Stomach smooth muscle (tissue), 2 donors: ENCODE data around the gene TPM2.

ENCODE experiments used
- H3K27ac ChIP-seq: one replicate; pipeline ENCODE4 v1.7.0; 2013; ENCODE audit warnings: mild to moderate bottlenecking, low read length, inconsistent platforms
- H3K27me3 ChIP-seq, 2 donors: one replicate each; pipeline ENCODE4 v1.7.0; 2013; ENCODE audit warnings: low read length in 2 of 2; ENCODE audit not compliant: insufficient read depth in 2 of 2, control insufficient read depth in 1 of 2
- H3K36me3 ChIP-seq, 2 donors: one replicate each; pipeline ENCODE4 v1.7.0; 2013; ENCODE audit warnings: low read length in 2 of 2; ENCODE audit not compliant: control insufficient read depth in 2 of 2, insufficient read depth in 2 of 2
- H3K4me1 ChIP-seq: one replicate; pipeline ENCODE4 v1.7.0; 2013; ENCODE audit warnings: low read length; ENCODE audit not compliant: control insufficient read depth, insufficient read depth
- H3K4me3 ChIP-seq, 2 donors: one replicate each; pipeline ENCODE4 v1.7.0; 2013; ENCODE audit warnings: low read length in 2 of 2
- H3K9ac ChIP-seq, 2 donors: one replicate each; pipeline ENCODE4 v1.7.0; 2013; ENCODE audit warnings: low read length in 2 of 2, mild to moderate bottlenecking in 1 of 2
- H3K9me3 ChIP-seq, 2 donors: one replicate each; pipeline ENCODE4 v1.7.0; 2013; ENCODE audit warnings: low read length in 2 of 2; ENCODE audit not compliant: control insufficient read depth in 2 of 2
- donor health status: healthy.
- donor health status: Pancreatic carcinoma.

Gene TPM2

DNA sequence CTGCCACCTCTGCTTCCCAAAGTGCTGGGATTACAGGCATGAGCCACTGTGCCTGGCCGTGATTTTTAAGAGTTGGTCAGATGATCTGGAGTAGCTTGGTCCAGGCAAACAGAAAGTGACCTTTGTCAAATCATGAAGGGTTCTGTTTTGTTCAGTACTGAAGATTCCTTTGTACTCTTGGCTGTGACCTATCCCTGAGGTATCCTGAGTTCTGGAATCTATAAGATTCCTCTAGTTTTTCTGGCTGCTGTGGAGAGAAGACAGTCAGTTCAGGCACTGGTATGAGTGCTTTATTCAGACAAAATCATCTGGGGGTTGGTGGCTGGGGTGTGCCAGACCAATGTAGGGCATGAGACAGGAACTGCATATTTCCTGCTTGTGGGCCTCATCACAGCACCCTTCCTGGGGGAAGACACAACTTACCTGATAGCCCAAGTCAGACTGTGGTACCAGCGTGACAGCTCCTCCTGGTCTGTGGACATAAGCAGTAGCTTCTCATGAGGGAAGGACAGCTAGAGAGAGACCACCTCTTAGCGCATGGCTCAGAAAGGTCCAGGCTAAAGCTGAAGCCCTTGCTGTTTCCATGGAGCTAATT lies 27.9 kb downstream of the TPM2 start:
- H3K27me3 ChIP-seq: no peaks in the 10 kb centered on the region
- H3K27ac ChIP-seq: peak overlapping the region; percentile 99
- no peaks in the 10 kb centered on the region for H3K9me3 ChIP-seq
- H3K9ac ChIP-seq: peak overlapping the region; percentile 74 to 98
- peaks cover 8 to 16% of the 10 kb centered on the region in 2 donors for H3K36me3 ChIP-seq
- no peak overlapping the region for H3K4me3 ChIP-seq
- peaks cover 70% of the 10 kb centered on the region for H3K4me1 ChIP-seq

DNA sequence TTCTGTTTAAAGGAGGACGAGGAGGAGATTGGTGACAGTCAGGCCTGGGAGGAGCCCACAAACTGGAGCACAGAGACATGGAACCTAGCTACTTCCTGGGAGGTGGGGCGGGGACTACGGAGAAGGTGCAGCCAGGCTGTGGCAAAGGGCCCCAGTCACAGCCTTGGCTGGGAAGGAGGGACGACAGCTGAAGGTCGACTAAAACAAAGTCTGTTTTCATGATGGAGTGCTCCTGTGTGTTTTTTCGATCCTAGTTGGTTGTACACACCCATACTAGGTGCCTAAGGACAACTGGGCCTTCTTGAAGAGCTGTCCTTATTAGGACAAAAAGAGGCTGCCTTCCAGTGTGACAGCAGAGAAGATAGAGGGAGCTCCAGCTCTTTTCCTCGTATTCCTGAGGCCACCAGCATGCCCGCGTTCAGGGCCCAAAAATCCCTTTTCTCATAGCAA lies 28.7 kb downstream of the TPM2 start:
- Histone ChIP-seq H3K36me3 (peaks cover 8 to 16% of the 10 kb centered on the region in 2 donors), H3K4me1 (peaks cover 72% of the 10 kb centered on the region), H3K4me3 (peak overlapping the region; percentile 41 to 94), H3K27me3 (no peaks in the 10 kb centered on the region), H3K9me3 (no peaks in the 10 kb centered on the region), H3K27ac (peak overlapping the region; percentile 99), H3K9ac (peak overlapping the region; percentile 74 to 98)

DNA sequence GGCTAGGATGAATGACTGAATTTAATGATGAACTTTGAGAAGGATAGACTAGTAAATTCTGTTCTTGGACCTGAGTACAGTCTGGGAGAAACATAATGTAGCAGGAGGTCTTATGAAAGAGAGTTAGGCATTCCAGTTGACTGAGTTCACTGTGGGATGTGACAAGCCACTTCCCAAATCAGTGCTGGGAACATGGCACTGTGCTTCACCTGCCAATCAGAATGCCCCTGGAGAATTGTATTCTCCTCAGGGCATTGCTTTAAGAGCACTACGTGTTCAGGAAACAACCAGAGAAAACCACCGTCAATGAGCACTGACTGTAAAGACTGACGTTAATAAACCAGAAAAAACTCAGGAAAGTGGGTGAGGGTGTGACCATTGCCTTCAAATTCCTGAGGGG lies 30.4 kb downstream of the TPM2 start:
- peak overlapping the region; percentile 91 to 94 for H3K4me3 ChIP-seq
- H3K9me3 ChIP-seq: no peaks in the 10 kb centered on the region
- no peaks in the 10 kb centered on the region for H3K27me3 ChIP-seq
- H3K36me3 ChIP-seq: peaks cover 8 to 16% of the 10 kb centered on the region in 2 donors
- peak overlapping the region; percentile 99 for H3K27ac ChIP-seq
- H3K4me1 ChIP-seq: peaks cover 61% of the 10 kb centered on the region
- H3K9ac ChIP-seq: peak overlapping the region; percentile 97 to 98

- H3K9me3 ChIP-seq: no peaks in the 10 kb centered on the region
- H3K9ac ChIP-seq: peak overlapping the region; percentile 97 to 98
- no peaks in the 10 kb centered on the region for H3K27me3 ChIP-seq
- H3K4me3 ChIP-seq: peak overlapping the region; percentile 91 to 94
- peaks cover 8 to 16% of the 10 kb centered on the region in 2 donors for H3K36me3 ChIP-seq
- peak overlapping the region; percentile 99 for H3K27ac ChIP-seq
- peaks cover 57% of the 10 kb centered on the region for H3K4me1 ChIP-seq
Measured at GRCh38 chr9:35658968-35659220, 30.8 kb downstream of the TPM2 start.

GRCh38 chr9:35658137-35658967 lies 31.4 kb downstream of the TPM2 start, which contains the start of gene CCDC107:
Gene CCDC107 (plus strand): TSS chr9:35658292. CDS start chr9:35658380, 88 bp downstream.
- Histone ChIP-seq H3K9ac (peak within 1 kb of the TSS; percentile 97 to 98), H3K36me3 (peaks cover 8 to 16% of the 10 kb centered on the region in 2 donors), H3K4me1 (peaks cover 53% of the 10 kb centered on the region)

DNA sequence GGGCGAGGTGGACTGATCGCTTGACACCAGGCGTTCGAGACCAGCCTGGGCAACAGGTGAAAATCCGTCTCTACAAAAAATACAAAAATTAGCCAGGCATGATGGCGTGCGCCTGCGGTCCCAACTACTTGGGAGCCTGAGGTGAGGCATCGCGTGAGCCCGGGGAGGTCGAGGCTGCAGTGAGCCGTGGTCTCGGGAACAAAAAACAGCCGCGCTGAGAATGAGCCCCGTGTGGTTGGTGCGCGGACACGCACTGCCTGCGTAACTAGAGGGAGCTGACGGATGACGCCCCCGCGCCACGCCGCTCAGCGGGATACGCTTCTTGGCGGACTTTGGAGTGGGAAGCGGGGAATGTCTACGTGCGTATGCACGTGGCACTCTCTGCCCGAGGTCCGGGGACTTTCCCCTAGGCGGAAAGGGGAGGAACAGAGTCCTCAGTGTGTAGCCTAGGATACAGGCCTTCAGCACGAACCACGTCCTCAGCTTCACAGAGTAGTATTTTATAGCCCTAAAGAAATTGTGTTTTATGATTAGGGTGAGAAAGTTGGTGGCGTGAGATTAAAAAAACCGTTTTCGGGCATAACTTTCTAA lies 32.1 kb downstream of the TPM2 start, which contains the start of gene RMRP:
Gene RMRP (minus strand): TSS at position 474 of the 591 bp plus-strand sequence.
- Histone ChIP-seq H3K9ac (peak within 1 kb of the TSS; percentile 97 to 98), H3K4me1 (peaks cover 46% of the 10 kb centered on the region), H3K4me3 (peak within 1 kb of the TSS; percentile 91 to 94), H3K9me3 (no peaks in the 10 kb centered on the region), H3K36me3 (peaks cover 8 to 16% of the 10 kb centered on the region in 2 donors), H3K27ac (peak within 1 kb of the TSS; percentile 99), H3K27me3 (no peaks in the 10 kb centered on the region)

More at GRCh38 chr9:35658137-35658967, 31.4 kb downstream of the TPM2 start, which contains the start of gene CCDC107:
- Histone ChIP-seq H3K27ac (peak within 1 kb of the TSS; percentile 99), H3K9me3 (no peaks in the 10 kb centered on the region), H3K4me3 (peak within 1 kb of the TSS; percentile 91 to 94), H3K27me3 (no peaks in the 10 kb centered on the region)

DNA sequence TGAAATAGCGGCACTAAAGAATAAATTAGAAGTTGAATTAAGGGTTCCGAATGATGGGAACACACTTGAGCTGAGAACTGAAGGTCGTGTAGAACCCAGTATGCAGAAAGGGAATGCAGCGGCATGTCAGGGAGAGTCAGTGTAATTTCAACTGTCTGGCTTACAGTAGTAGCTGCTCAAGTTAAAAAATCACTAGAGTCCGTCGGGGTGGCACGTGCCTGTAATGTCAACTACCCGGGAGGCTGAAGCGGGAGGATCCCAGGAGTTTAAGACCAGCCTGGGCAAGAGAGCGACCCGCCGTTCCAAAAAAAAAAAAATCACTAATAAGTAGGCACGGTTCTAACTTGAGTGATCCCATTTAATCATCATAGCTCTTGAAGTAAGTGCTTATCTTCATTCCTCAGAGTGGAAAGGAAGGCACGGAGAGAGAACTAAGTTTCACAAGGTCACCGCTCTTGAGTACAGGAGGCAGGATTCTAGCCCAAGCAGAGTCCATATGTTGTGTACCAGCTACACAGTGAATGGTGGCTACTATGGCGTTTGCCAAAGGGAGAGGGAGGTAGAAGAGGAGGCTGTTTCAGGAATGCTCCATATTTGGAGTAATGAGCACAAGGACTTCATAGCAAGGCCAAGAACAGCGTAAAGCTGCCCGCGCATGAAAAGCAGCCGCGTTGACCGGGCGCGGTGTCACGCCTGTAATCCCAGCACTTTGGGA lies 32.7 kb downstream of the TPM2 start:
- no peaks in the 10 kb centered on the region for H3K9me3 ChIP-seq
- peaks cover 8 to 11% of the 10 kb centered on the region in 2 donors for H3K36me3 ChIP-seq
- peak overlapping the region; percentile 97 to 98 for H3K9ac ChIP-seq
- no peaks in the 10 kb centered on the region for H3K27me3 ChIP-seq
- H3K27ac ChIP-seq: peak overlapping the region; percentile 99
- peak overlapping the region; percentile 59 to 94 for H3K4me3 ChIP-seq
- H3K4me1 ChIP-seq: peaks cover 41% of the 10 kb centered on the region

- peak overlapping the region; percentile 99 for H3K27ac ChIP-seq
- peaks cover 36% of the 10 kb centered on the region for H3K4me1 ChIP-seq
- H3K9ac ChIP-seq: peak overlapping the region in 1 of 2 donors; percentile 98
- H3K9me3 ChIP-seq: no peaks in the 10 kb centered on the region
- H3K27me3 ChIP-seq: no peaks in the 10 kb centered on the region
- H3K36me3 ChIP-seq: peaks cover 8% of the 10 kb centered on the region in 2 donors
- no peak overlapping the region for H3K4me3 ChIP-seq
Measured at GRCh38 chr9:35656348-35656747, 33.4 kb downstream of the TPM2 start.

- no peaks in the 10 kb centered on the region for H3K36me3 ChIP-seq
- no peaks in the 10 kb centered on the region for H3K9me3 ChIP-seq
- H3K4me3 ChIP-seq: no peak overlapping the region
- H3K27ac ChIP-seq: no peak overlapping the region
- H3K4me1 ChIP-seq: peaks cover 23% of the 10 kb centered on the region
- H3K9ac ChIP-seq: no peak overlapping the region
- no peaks in the 10 kb centered on the region for H3K27me3 ChIP-seq
Measured at GRCh38 chr9:35653611-35654010, 36.1 kb downstream of the TPM2 start.

- H3K27ac ChIP-seq: no peak overlapping the region
- H3K9ac ChIP-seq: no peak overlapping the region
- peaks cover 21% of the 10 kb centered on the region for H3K4me1 ChIP-seq
- no peaks in the 10 kb centered on the region for H3K36me3 ChIP-seq
- H3K9me3 ChIP-seq: no peaks in the 10 kb centered on the region
- no peak overlapping the region for H3K4me3 ChIP-seq
- H3K27me3 ChIP-seq: no peaks in the 10 kb centered on the region
Measured at GRCh38 chr9:35652829-35653209, 36.9 kb downstream of the TPM2 start.
